GM18858 (cell line): ENCODE results near the gene SLC41A3.
"Not testable (repeated sequence)": the region's sequence is repeated elsewhere in the genome, so short reads cannot be mapped to it uniquely, and the experiment has no call there.

Source experiments
- ATAC-seq: cut with Tn5 transposase; IDR thresholded peaks from one replicate; pipeline ENCODE4 v1.9.1; 2021; ENCODE audit not compliant: unreplicated experiment

Gene SLC41A3

DNA sequence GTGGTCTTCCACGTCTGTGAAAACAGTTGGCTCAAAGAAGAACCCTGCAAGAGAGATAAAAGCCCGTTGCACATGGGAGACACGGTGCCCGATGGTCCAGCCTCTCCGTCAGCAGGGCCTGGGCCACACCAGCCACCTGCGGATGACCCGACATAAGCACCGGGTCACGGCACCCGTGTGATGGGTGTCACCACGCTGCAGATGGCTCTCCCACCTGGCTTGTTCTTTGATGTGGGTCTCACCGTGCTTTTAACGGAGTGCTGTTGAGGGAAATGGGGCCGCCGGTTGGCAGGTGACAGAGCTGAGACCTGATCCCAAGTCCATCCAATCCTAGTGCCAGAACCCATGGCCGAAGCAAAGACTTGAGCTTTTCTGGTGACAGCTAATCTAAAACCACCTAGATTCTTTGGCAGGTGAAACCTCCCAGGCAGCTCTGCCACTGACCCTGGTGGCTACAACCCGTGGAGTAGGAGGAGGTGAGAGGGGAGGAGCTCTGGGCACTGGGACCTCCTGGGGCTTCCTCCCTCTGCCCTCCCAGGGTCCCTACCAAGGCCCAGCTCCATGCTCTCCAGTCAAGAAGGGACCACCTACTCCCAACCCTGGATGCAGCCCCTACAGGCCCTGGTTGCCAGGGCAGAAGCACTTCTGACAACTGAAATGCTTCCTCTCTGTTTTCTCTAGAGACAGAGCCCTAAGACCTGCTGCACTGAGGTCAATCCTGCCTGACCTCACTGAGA is 23.4 kb upstream of the SLC41A3 start:
- ATAC-seq: no peak

DNA sequence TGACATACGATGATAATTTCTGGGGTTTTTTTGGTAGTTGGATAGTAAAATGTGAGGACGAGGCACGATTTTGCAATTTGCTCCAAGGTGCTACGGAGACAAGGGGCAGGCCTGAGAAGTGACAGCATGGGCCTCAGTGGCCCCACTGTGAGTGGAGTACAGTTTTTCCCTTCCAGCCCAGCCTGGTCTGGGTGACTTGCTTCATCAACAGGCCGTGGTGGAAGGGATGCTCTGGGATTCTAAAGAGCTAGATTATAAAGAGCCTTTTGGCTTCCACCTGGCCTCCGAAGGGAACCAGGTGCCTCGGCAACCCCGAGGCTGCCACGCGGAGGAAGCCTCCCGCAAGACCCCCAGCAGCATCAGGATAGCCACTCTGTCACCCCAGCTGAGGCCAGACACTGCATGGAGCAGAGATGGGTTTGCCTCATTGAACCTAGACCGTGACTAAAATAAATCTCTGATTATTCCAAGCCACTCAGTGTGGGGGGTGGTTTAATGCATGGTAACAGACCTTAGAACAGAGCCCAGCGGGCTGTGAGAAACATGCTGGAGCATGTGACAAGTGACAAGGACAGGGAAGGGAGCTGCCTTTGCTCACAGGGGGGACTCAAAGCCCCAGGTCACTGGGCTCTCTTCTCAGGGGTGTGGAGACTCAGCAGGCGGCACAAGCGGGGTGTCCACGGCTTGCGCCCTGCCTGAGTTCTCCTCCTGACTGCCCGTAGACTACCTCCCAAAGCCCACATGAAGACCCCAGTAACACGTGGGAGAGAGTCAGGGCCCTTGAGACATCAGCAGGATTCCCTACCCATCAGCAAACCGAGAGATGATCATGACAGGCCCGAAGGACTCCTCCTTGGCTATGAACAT is 22.6 kb upstream of the SLC41A3 start:
- ATAC-seq: no peak

DNA sequence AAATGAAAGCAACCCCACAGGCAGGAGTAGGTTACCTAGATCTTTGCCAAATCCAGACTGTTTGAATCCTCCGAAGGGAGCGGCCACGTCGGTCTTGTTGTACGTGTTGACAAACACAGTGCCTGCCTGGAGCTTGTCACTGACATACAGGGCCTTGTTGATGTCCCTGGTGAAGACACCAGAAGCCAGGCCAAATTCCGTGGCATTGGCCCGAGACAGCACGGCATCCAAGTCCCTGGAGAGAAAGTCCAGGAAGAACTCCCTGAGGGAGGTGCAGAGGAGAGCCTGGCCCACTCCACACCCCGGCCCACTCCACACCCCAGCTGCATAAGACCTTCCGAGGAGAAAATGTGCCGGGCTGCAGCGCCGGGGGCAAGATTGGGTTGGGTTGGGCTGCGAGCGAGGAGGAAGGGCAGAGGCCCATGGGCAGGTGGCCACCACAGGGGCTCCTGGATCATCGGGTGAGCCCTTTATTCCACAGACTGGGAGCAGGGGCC is 21.8 kb upstream of the SLC41A3 start:
- ATAC-seq: no peak

DNA sequence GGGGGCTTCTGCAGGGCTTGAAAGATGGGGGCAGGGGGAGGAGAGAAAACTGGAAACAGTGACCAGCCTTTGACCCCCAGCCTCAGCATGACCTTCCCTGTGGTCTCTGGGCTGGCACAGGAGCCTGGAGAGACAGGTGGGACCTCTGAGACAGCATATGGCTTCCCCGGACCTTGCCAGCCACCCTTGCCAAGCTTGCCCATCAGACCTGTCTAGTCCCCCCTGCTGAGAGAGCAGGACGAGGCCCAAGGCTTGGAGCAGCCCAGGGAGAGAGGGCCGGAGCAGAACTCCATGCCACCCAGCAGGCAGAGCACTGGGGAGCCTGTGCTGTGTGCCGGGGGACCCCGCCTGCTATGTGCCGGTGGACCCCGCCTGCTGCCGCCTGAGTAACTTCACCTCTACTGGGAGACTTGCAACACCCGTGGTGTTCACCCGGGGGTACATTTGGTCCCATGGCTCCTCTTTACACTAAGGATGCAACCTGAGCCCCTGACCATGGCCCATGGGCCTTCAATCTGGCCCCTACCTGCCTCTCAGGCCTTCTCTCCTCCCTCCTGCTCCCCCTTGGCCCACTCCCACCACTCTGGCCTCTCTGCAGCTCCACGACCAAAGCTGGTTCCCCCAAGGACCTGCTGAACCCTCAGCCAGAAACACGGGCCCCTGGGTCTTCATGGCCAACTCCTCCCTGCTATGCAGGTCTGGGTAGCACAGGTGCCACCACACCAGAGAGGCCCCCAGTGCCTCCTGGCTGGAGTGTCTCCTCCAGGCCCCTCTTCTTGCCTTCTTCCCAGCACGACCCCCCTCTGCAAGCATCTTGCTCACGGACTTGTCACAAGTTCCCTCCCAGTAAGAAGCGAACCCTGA is 21.1 kb upstream of the SLC41A3 start:
- no peak for ATAC-seq

DNA sequence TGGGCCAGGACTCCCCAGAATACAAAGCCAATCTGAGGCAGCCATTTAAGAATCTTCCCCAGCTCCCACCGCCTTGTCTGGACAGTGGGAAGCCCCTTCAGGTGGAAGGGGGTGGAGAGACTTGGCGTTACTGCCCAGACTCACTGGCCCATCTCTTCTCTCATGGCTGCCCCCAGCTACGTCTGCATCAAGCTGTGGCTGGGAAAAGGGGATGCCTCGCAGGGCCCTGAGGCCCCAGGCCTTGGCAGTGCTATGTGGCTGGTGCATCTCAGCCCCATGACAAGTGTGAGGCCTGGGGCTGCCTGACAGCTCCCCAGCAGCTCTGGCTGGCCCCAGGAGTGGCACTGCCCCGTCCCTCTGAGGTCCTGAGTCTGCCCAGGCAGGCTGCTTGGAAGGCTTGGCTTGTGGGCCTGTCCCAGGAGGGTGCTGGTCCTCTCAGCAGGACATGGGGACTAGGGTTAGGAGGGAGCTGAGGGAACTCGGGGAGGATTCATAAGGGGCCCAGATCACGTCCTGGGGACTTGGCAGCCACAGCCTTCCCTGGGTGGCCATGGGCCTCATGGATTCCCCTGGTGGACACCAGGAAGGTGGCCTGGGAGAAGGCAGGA is 20.2 kb upstream of the SLC41A3 start:
- ATAC-seq: no peak

DNA sequence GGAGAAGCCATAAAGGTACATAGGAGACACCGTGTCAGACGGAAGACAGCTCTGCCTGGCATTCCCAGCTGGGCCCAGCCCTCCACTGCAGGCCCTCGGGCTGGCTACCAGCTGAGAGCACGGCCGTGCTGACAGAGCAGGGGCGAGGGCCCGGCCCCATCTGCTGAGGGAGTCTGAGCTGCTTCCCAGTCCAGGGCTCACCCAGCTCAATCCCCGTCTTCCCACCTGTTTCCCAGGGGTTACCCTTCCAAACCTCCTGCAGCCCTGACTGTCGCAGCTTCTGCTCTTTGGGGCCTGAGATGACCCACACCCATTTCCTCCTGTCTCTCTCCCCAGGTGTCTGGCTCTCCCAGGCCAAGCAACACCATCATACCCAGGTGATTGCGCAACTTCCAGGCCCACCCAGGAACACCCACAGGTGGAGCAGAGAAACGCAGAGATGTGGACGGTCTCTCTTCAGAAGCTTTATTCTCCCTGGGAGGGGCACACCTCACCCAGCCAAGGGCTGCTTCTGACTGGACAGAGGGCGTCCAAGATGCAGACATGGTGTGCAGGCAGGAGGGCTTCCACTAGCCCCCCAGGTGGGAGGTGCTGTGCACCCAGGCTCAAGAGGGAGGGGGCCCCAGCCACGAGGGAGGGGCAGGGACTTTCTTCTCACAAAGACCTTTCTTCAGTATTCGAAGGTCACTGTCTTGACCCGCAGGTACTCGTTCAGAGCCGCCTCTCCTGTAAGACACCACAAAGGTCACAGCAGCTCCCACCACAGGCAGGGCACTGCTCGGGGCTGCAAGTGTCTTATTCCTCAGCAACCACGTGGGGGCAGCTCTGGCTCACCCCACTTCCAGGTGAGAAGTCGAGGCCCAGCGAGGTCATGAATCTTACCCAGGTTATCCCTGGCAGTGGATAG is 19.4 kb upstream of the SLC41A3 start:
- ATAC-seq: no peak

DNA sequence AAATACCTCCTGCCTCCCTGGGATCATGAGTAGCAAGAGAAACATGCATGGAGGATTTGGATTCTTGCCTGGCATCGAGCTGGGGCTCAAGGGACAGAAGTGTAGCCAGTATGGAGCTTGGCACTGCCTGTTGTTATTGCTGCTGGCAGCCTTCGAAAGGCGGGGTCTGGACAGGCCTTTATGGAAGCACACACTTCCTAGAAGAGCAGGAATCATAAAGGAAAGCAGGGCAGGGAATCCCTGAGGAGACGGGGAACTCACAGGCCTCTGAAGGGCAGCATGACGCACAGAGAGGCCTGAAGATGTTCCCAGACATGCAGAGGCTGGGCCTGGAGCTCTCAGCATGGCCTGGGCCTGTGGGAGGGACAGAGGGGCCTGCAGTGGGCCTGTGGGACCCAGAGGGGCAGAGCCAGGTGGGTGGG is 18.6 kb upstream of the SLC41A3 start:
- no peak for ATAC-seq

DNA sequence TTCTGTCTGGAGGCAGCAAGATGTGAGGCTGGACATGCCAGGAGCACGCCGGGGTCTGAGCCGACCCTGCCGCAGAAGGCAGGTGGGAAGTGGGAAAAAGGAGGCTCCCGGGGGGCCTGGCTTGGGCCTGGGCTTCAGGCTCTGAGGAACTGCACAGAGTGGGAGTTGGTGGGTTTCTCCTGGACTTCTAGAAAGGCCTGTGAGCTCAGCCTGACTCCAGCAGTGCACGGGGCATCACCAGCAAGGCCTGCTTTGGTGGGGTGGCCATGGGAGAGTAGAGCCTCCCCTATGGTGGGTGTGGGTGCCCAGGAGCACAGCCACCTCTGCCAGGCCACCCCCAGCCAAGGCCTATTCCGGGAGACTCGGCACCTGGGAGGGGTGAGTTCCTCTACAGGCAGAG is 18.1 kb upstream of the SLC41A3 start:
- no peak for ATAC-seq

DNA sequence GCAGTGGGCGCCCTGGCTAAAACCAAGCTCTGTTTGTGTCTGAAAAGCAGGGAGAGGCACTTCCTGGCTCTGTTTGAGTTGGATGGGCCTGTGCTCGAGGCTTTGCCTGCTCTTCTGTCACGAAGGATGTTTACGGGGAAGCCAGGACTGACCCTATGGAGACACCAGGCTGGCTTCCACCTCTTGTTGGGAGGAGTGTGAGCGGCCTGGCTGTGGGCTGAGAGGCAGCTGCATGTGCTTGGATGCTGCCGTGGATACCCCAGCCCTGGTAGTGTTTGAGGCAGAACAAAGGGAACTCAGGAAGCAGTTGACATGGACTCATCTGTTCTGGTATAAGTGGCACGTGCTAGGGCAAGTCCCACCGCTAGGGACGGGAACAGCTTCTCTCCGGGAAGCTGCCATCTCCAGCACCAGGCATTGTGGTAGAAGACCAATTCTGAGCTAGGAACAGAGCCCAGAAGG is 17.6 kb upstream of the SLC41A3 start:
- no peak for ATAC-seq

DNA sequence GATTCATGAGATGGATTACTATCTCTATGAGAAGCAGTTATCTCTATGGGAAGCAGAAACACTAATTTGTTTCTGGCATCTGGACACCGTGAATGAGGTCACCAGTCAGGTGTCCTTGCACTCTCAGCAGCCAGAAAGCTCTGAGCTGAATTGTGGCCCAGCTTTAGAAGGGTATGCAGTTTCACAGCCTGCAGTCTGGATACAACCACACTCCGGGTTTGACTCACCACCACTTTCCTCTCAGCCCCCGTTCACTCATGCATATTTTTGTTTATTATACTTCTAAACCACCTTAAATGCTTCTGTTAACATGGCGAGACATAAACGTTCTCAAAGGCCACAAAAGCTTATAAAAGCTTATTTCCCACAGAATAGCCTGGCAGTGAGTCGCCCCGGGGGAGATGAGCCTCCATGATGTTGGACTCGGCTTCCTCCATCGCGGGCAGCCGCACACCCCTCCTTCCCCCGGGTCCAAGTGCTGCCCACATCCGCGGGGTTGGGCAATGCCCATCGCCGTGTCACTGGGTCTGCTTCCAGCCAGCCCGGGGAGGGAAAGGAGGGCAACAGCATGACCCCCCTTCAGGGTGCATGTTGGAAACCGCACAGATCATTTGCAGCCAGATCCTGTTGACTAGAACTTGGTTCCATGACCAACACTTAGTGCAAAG is 16.8 kb upstream of the SLC41A3 start:
- ATAC-seq: no peak

DNA sequence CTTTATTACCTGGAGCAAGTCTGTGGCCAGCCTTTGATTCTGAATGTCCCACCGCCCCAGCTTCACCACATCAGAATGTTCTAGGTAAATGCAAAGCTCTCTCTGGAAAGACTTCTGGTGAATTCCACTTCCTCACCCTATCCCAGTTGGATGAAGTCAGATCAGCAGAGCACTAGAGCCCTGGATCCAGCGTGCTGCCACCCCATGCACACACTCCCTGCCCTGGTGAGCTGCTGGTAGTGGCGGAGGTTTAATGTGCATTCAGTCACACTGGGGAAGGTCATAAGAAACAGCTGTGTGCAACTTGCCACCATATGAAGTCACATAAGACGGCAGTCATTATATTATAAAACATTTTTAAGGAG is 16.3 kb upstream of the SLC41A3 start:
- no peak for ATAC-seq

DNA sequence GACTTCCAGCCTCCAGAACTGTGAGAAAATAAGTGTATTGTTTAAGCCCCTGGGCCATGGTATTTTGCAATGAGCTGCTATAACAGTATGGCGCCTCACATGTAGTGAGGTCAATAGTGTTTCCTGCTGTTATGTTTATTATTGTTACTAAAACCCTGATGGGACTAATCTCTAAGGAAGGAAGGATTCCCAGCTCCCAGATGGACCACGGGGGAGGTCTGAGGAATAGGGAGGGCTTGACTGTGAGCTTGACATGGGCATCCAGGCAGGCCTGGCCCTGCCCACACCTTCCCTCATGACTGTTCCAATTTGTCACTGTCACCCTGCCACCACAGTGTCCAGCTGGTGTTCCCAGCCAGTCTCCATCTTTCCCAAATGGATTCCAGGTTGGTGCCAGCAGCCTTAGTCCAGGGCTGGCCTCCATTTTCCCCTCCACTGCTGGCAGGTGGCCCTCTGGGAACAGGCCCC is 14.5 kb upstream of the SLC41A3 start:
- no peak for ATAC-seq

DNA sequence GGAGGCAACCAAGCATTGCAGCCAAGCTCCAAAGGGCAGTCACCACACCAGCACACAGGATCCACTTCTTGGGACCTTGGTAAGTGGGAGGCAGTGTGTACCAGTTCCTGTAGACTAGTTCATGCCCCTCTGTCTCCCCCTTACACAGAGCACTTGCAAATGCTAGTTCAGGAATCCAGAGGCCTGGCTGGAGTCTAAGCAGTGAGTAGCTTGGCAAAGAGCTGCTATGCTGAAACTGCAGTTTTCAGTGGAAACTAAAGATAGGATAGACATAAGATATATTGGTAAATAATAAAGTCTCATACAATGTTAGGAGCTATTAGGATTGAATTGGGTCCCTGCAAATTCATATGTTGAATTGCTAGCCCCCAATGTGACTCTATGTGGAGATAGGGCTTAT is 13.9 kb upstream of the SLC41A3 start:
- no peak for ATAC-seq

DNA sequence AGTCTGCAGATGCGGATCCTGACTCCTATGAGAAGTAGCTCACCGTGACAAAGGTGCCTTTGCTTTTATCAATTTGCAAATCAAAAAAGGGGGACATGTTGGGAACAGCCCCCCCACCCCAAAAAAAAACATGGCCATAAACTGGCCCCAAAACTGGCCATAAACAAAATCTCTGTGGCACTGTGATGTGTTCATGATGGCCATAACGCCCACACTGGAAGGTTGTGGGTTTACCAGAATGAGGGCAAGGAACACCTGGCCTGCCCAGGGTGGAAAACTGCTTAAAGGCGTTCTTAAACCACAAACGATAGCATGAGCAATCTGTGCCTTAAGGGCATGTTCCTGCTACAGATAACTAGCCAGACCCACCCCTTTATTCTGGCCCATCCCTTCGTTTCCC is 12.3 kb upstream of the SLC41A3 start:
- not testable (repeated sequence) for ATAC-seq

DNA sequence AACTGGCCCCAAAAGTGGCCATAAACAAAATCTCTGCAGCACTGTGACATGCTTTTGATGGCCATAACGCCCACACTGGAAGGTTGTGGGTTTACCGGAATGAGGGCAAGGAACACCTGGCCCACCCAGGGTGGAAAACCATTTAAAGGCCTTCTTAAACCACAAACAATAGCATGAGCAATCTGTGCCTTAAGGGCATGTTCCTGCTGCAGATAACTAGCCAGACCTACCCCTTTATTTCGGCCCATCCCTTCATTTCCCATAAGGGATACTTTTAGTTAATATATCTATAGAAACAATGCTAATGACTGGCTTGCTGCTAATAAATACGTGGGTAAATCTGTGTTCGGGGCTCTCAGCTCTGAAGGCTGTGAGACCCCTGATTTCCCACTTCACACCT is 8.2 kb upstream of the SLC41A3 start:
- ATAC-seq: not testable (repeated sequence)

DNA sequence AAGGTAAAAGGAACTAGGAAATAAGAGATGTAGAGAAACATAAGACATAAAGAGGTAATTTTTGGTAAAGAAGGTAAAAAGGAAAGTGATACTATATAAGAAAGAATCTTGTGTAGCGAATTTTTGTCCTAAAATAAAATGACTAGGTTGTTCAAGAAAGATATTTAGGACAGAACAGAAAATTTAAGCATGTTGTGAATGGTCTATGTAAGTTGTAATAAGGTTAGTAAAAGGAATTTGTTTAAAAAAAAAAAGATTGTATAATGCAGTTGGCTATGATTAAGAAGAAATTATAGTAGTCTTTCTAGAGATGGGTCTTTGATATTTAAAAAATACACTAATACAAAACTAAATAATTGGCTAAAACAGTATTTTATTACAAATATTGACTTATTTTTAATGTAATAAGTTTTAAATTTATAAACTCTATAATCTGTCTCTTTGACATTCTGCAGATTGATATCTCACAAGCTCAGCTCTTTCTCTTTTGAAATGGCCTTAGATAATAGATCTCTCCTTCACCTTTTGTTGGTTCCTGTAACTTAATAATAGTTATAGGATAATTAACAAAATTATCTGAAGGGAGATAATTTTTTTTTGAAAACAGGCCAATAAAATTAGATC is 3.7 kb upstream of the SLC41A3 start:
- no peak for ATAC-seq

DNA sequence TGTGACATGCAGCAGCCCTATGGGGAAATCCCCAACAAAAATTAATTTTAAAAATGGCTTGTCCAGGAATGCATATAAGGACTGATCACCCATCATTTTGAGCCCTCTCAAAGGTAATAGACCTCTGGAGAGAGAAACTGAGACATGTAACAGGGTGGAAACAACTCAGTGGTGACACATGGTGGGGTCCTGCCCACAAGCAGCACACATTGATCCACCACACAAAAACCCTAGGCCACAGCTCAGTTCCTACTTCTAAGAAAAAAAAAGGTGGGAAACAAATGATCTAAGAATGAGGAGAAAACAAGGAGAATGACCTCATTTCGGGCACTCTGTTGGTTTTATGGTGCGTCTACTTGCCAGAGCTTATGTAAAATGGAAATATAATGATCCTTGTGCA is 1.9 kb upstream of the SLC41A3 start:
- ATAC-seq: no peak

DNA sequence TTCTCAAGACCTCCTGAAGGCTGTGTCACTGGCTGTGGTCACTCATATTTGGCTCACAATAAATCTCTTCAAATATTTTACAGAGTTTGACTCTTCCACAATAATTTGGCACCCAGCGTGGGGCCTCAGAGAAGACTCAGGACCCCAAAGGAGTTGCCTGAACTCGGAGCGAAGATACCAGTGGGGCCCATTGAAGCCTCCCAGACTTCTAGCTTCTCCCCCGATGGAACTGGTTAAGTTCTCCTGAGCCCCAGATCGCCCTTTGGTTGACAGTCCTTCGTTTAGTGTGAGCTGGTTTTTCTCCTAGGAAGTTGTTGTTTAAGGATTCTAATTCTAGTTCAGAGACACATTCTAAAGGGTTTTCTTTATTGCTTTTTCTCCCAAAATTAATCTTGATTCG is 1.4 kb upstream of the SLC41A3 start:
- no peak for ATAC-seq

DNA sequence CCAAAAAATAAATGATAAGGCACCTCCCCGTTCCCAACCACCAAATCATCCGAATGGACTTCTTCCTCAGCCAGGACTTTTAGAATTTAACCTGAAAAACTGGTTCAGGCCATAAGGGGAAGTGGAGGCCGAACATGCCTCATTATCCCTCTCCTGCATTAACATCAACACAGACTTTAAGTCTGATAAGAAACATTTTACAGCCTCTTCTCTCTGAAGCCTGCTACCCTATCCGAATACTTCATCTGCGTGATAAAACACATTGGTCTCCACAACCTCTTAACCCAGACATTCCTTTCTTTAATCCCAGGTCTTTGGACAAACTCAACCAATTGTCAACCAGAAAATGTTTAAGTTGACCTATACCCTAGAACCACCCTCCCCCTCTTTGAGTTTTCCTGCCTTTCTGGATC is 850 bp upstream of the SLC41A3 start:
- ATAC-seq: no peak
